ENCODE results near the gene SAYSD1. TPM values are rescaled to one million over a fixed set of nuclear protein-coding genes. Genes with fewer than 3 reads are reported as not detected.

The SAYSD1 gene
- total RNA-seq, 1 experiment from 2014 or later = 9.4 TPM

DNA sequence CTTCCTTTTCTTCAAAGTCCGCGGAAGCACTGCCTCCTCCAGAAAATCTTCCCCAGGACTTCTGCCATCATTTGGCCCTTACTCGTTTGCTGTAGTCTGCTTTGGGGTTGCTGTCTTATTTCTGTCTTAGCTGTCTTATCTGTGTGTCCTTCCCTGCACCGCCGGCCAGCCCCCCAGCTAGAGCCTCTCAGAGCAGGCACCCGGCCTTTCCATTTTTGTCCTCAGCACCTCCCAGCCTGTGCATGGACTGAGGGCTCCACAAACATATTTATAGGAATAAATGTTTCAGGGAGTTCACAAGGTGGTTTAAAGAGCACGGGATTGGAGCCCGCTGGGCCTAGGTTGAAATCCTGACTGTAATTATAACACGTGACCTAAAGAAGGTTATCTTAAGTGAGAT, 58.3 kb downstream of the SAYSD1 start:
- H4K8ac ChIP-seq (replicated peaks; ENCODE audit: insufficient read length, low read depth, low read length) = no peak overlapping the region
- no peak overlapping the region for H2AFZ ChIP-seq (ENCODE audit: low read length)
- Mint-ChIP-seq H3K4me3 (no peak overlapping the region), H3K27me3 (ENCODE audit: low read depth) (peaks cover 19% of the 10 kb centered on the region), H3K36me3 (ENCODE audit: insufficient read depth in 1 of 3, low read depth in 3 of 3) (peaks cover 0 to 7% (median 3%) of the 10 kb centered on the region in 3 experiments; a peak in 4 of 7 replicates), H3K4me1 (peaks cover 16 to 18% of the 10 kb centered on the region in 2 experiments), H3K27ac (peak overlapping the region in 1 of 3 experiments; percentile 43; a peak in 1 of 7 replicates), H3K9me3 (no peaks in the 10 kb centered on the region)
- no peak overlapping the region for H3K14ac ChIP-seq (ENCODE audit: insufficient read depth, low read length)
- H4K91ac ChIP-seq (ENCODE audit: insufficient read length, low read depth, low read length) = no peak overlapping the region
- no peak overlapping the region for H4K5ac ChIP-seq (ENCODE audit: insufficient read length, low read depth, low read length)
- H2BK120ac ChIP-seq (ENCODE audit: low read depth, low read length, poor library complexity, severe bottlenecking) = no peak overlapping the region
- H3K9me3 ChIP-seq (ENCODE audit: control insufficient read depth, low read depth, low read length) = no peaks in the 10 kb centered on the region
- H2BK15ac ChIP-seq (ENCODE audit: low read depth, low read length) = no peak overlapping the region
- peaks cover 3% of the 10 kb centered on the region for H4K20me1 ChIP-seq (ENCODE audit: control insufficient read depth, insufficient read depth, insufficient read length)
- no peak overlapping the region for H3T11ph ChIP-seq (ENCODE audit: low read length)
- H3K4me2 ChIP-seq (ENCODE audit: insufficient read depth, insufficient read length, low read length) = no peak overlapping the region
- H3K4ac ChIP-seq (ENCODE audit: low read depth, low read length) = no peak overlapping the region
- no peak for TF ChIP-seq CTCF (conservative IDR thresholded peaks at IDR 0.05)
- H2BK12ac ChIP-seq (ENCODE audit: insufficient read length, low read depth, low read length) = no peak overlapping the region
- H3K27ac ChIP-seq (ENCODE audit: insufficient read length, low read depth, low read length) = no peak overlapping the region
- no peaks in the 10 kb centered on the region for H3K27me3 ChIP-seq (ENCODE audit: insufficient read depth, low read length)
- H3K79me2 ChIP-seq (ENCODE audit: insufficient read depth, low read length) = no peaks in the 10 kb centered on the region
- no peak overlapping the region for H2AK5ac ChIP-seq (ENCODE audit: insufficient read length, low read length)
- H3K4me1 ChIP-seq (ENCODE audit: insufficient read depth, low read length) = no peaks in the 10 kb centered on the region
- H3K9ac ChIP-seq (ENCODE audit: extremely low read depth, insufficient read length, low read length) = no peak overlapping the region
- H3K18ac ChIP-seq (ENCODE audit: insufficient read length, low read depth, low read length) = no peak overlapping the region
- no peaks in the 10 kb centered on the region for H3K79me1 ChIP-seq (ENCODE audit: insufficient read depth, low read depth, low read length, poor library complexity, severe bottlenecking)
- peaks cover 2% of the 10 kb centered on the region for H3K23me2 ChIP-seq (ENCODE audit: insufficient read length, low read depth, low read length, poor library complexity, severe bottlenecking)
- H3K23ac ChIP-seq (ENCODE audit: insufficient read length, low read depth, low read length) = no peak overlapping the region
- no peak overlapping the region for H2BK5ac ChIP-seq (ENCODE audit: insufficient read length, low read length)
- no CpG with 5 or more reads among the region's 9 CpGs for WGBS (ENCODE audit: extremely low coverage, insufficient read length, low lambda C conversion rate)
- H3K56ac ChIP-seq (ENCODE audit: insufficient read length, low read depth, low read length) = no peak overlapping the region
- H2BK20ac ChIP-seq (ENCODE audit: low read depth, low read length, poor library complexity, severe bottlenecking) = no peak overlapping the region
- no peak for DNase-seq

Measured in H9 (cell line).